ENCODE results near the gene ALB. TPM values are rescaled to one million over a fixed set of nuclear protein-coding genes. Genes with fewer than 3 reads are reported as not detected.

Gene ALB
- total RNA-seq, 1 donor from 2014 or later: 0.09 TPM

DNA sequence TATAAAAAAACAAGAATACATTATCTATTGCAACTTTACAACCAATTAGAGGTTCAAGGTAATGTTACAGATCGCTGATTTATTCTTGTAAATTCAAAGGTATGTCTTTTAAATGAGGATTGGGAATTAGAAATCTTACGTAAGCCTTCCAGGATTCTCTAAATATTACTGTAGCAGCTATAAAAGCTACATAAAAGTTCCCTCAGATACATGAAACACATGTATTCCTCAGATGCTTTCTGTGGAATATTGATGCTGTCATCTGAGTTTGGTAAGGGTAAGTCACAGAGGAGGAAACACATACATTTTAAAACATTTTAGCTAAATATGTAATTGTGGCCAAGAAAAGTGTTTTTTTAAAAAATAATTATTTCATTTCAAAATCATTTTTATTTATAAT lies 35.4 kb downstream of the ALB start:
- no peaks in the 10 kb centered on the region for H3K9me3 ChIP-seq (ENCODE audit: low read depth)
- no peak overlapping the region for H3K27ac Mint-ChIP-seq
- no peaks in the 10 kb centered on the region for H3K27me3 ChIP-seq
- no peaks in the 10 kb centered on the region for H3K27me3 Mint-ChIP-seq (ENCODE audit: insufficient read depth, low read depth)
- no peak overlapping the region for H3K4me3 ChIP-seq
- no peaks in the 10 kb centered on the region for H3K79me2 ChIP-seq (ENCODE audit: low read depth)
- no peak overlapping the region for H3K4me3 Mint-ChIP-seq
- no peaks in the 10 kb centered on the region for H3K9me3 Mint-ChIP-seq
- peaks cover 4% of the 10 kb centered on the region for H3K4me1 Mint-ChIP-seq
- no peak overlapping the region for H2AFZ ChIP-seq (replicated peaks)
- no peak for DNase-seq (ENCODE audit: low spot score)
- TF ChIP-seq, protein P1, sequence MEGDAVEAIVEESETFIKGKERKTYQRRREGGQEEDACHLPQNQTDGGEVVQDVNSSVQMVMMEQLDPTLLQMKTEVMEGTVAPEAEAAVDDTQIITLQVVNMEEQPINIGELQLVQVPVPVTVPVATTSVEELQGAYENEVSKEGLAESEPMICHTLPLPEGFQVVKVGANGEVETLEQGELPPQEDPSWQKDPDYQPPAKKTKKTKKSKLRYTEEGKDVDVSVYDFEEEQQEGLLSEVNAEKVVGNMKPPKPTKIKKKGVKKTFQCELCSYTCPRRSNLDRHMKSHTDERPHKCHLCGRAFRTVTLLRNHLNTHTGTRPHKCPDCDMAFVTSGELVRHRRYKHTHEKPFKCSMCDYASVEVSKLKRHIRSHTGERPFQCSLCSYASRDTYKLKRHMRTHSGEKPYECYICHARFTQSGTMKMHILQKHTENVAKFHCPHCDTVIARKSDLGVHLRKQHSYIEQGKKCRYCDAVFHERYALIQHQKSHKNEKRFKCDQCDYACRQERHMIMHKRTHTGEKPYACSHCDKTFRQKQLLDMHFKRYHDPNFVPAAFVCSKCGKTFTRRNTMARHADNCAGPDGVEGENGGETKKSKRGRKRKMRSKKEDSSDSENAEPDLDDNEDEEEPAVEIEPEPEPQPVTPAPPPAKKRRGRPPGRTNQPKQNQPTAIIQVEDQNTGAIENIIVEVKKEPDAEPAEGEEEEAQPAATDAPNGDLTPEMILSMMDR (IDR thresholded peaks at IDR 0.05): no peak
- no peak for TF ChIP-seq EZH2 (IDR thresholded peaks at IDR 0.05)
- no peak for TF ChIP-seq EZH2phosphoT487 (IDR thresholded peaks at IDR 0.05)
- H3K36me3 ChIP-seq: no peaks in the 10 kb centered on the region
- no peaks in the 10 kb centered on the region for H3F3A ChIP-seq (ENCODE audit: low read depth)
- H3K9ac ChIP-seq: no peak overlapping the region
- H3K27ac ChIP-seq: no peak overlapping the region
- H3K4me2 ChIP-seq: no peak overlapping the region
- H4K20me1 ChIP-seq (ENCODE audit: low read depth): no peaks in the 10 kb centered on the region
- no peaks in the 10 kb centered on the region for H3K4me1 ChIP-seq
- no peaks in the 10 kb centered on the region for H3K36me3 Mint-ChIP-seq

DNA sequence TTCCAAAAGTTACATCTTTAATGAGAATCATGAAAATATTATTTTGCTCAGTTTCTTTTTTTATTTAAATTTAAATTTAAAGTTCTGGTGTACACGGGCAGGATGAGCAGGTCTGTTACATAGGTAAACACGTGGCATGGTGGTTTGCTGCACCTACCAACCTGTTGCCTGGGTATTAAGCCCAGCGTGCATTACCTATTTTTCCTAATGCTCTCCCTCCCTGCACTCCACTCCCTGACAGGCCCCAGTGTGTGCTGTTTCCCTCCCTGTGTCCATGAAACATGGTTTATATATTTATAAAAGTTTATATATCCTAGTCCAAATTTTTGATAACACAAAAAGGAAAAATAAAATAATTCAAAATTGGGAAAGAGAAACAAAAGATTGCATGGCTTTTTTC lies 35.9 kb downstream of the ALB start:
- Histone ChIP-seq H3K27me3 (no peaks in the 10 kb centered on the region), H3F3A (ENCODE audit: low read depth) (no peaks in the 10 kb centered on the region), H3K9ac (no peak overlapping the region), H3K9me3 (ENCODE audit: low read depth) (no peaks in the 10 kb centered on the region), H3K79me2 (ENCODE audit: low read depth) (no peaks in the 10 kb centered on the region), H3K4me1 (no peaks in the 10 kb centered on the region), H3K4me3 (no peak overlapping the region), H4K20me1 (ENCODE audit: low read depth) (no peaks in the 10 kb centered on the region), H3K4me2 (no peak overlapping the region), H3K36me3 (no peaks in the 10 kb centered on the region), H2AFZ (replicated peaks) (no peak overlapping the region), H3K27ac (no peak overlapping the region)
- Mint-ChIP-seq H3K27me3 (ENCODE audit: insufficient read depth, low read depth) (no peaks in the 10 kb centered on the region), H3K9me3 (no peaks in the 10 kb centered on the region), H3K4me3 (no peak overlapping the region), H3K27ac (no peak overlapping the region), H3K4me1 (peaks cover 4% of the 10 kb centered on the region), H3K36me3 (no peaks in the 10 kb centered on the region)
- TF ChIP-seq EZH2phosphoT487 (IDR thresholded peaks at IDR 0.05): no peak
- TF ChIP-seq, protein P1 (IDR thresholded peaks at IDR 0.05): no peak
- TF ChIP-seq EZH2 (IDR thresholded peaks at IDR 0.05): no peak
- DNase-seq (ENCODE audit: low spot score): no peak

DNA sequence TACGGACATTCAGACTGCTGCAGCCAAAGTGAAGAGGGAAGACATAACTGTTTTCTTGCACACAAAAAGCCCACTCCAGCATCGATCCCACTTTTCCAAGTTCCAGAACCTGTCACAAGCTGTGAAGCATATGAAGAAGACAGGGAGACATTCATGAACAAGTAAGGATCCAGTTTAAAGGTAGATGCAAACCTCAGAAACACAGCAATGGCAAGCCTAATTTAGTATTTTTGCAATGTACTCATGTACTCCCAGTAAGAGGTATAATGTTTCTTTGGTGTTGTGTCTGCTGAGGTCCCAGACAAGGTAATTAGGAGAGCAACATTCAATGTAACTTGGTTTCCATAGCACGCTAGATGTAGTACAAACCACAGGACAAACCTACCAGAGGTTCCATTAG lies 36.6 kb downstream of the ALB start:
- Histone ChIP-seq H3K4me1 (no peaks in the 10 kb centered on the region), H3K27me3 (no peaks in the 10 kb centered on the region), H3F3A (ENCODE audit: low read depth) (no peaks in the 10 kb centered on the region), H3K36me3 (no peaks in the 10 kb centered on the region), H3K27ac (no peak overlapping the region), H3K9ac (no peak overlapping the region), H3K9me3 (ENCODE audit: low read depth) (no peaks in the 10 kb centered on the region), H4K20me1 (ENCODE audit: low read depth) (no peaks in the 10 kb centered on the region), H3K4me3 (no peak overlapping the region), H3K79me2 (ENCODE audit: low read depth) (no peaks in the 10 kb centered on the region), H3K4me2 (no peak overlapping the region), H2AFZ (replicated peaks) (no peak overlapping the region)
- TF ChIP-seq EZH2 (IDR thresholded peaks at IDR 0.05) (no peak), EZH2phosphoT487 (IDR thresholded peaks at IDR 0.05) (no peak)
- TF ChIP-seq, protein P1 (IDR thresholded peaks at IDR 0.05): no peak
- no peak for DNase-seq (ENCODE audit: low spot score)
- Mint-ChIP-seq H3K27ac (no peak overlapping the region), H3K4me3 (no peak overlapping the region), H3K36me3 (no peaks in the 10 kb centered on the region), H3K9me3 (no peaks in the 10 kb centered on the region), H3K27me3 (ENCODE audit: insufficient read depth, low read depth) (no peaks in the 10 kb centered on the region), H3K4me1 (peaks cover 4% of the 10 kb centered on the region)

All from neural progenitor cell (in vitro differentiated cells).